HG02870 (cell line): Measurements from ENCODE around the gene WDR7.
"Not testable (repeated sequence)": the region's sequence is repeated elsewhere in the genome, so short reads cannot be mapped to it uniquely, and the experiment has no call there.

Source experiments
- ATAC-seq: cut with Tn5 transposase; IDR thresholded peaks from one replicate; pipeline ENCODE4 v1.9.1; 2021; ENCODE audit warnings: mild to moderate bottlenecking, moderate library complexity; ENCODE audit not compliant: unreplicated experiment

The WDR7 gene

GRCh38 chr18:56652802-56653201, 1.6 kb downstream of the WDR7 start:
- ATAC-seq = no peak

GRCh38 chr18:56654280-56654679, 3.1 kb downstream of the WDR7 start:
- not testable (repeated sequence) for ATAC-seq

GRCh38 chr18:56658261-56658660, 7.1 kb downstream of the WDR7 start:
- ATAC-seq = no peak

GRCh38 chr18:56659111-56659510, 8.0 kb downstream of the WDR7 start:
- no peak for ATAC-seq

GRCh38 chr18:56660655-56661054, 9.5 kb downstream of the WDR7 start:
- no peak for ATAC-seq

- no peak for ATAC-seq
Observed at GRCh38 chr18:56661360-56662062, 10.4 kb downstream of the WDR7 start.

GRCh38 chr18:56662063-56662408, 10.9 kb downstream of the WDR7 start:
- ATAC-seq = no peak

GRCh38 chr18:56662502-56662901, 11.3 kb downstream of the WDR7 start:
- no peak for ATAC-seq

GRCh38 chr18:56662902-56663301, 11.7 kb downstream of the WDR7 start:
- no peak for ATAC-seq

- ATAC-seq = no peak
Observed at GRCh38 chr18:56672391-56672790, 21.2 kb downstream of the WDR7 start.

GRCh38 chr18:56672981-56673380, 21.8 kb downstream of the WDR7 start:
- no peak for ATAC-seq

- ATAC-seq = no peak
Observed at GRCh38 chr18:56676639-56677038, 25.5 kb downstream of the WDR7 start.

- ATAC-seq = no peak
Observed at GRCh38 chr18:56678836-56679565, 27.8 kb downstream of the WDR7 start.

GRCh38 chr18:56684277-56684676, 33.1 kb downstream of the WDR7 start:
- no peak for ATAC-seq

- ATAC-seq = no peak
Observed at GRCh38 chr18:56691530-56691929, 40.4 kb downstream of the WDR7 start.

- ATAC-seq = no peak
Observed at GRCh38 chr18:56696966-56697365, 45.8 kb downstream of the WDR7 start.

- no peak for ATAC-seq
Observed at GRCh38 chr18:56702946-56703345, 51.8 kb downstream of the WDR7 start.

- ATAC-seq = peak; percentile 100
Observed at GRCh38 chr18:56709463-56709862, 58.3 kb downstream of the WDR7 start.

GRCh38 chr18:56711708-56712445, 60.7 kb downstream of the WDR7 start:
- no peak for ATAC-seq

- ATAC-seq = no peak
Observed at GRCh38 chr18:56712761-56713160, 61.6 kb downstream of the WDR7 start.

- ATAC-seq = no peak
Observed at GRCh38 chr18:56715121-56715520, 64.0 kb downstream of the WDR7 start.

- ATAC-seq = peak; percentile 67
Observed at GRCh38 chr18:56716692-56717146, 65.6 kb downstream of the WDR7 start.
